ENCODE measurements around the gene PCBP3. TPM values are rescaled to one million over a fixed set of nuclear protein-coding genes. Genes with fewer than 3 reads are reported as not detected.
A peak's percentile ranks its signal among the peaks of the same experiment; 100 is the strongest.

Gene PCBP3
- total RNA-seq, 2 experiments from 2014 or later = 12.2 to 13.2 TPM

DNA sequence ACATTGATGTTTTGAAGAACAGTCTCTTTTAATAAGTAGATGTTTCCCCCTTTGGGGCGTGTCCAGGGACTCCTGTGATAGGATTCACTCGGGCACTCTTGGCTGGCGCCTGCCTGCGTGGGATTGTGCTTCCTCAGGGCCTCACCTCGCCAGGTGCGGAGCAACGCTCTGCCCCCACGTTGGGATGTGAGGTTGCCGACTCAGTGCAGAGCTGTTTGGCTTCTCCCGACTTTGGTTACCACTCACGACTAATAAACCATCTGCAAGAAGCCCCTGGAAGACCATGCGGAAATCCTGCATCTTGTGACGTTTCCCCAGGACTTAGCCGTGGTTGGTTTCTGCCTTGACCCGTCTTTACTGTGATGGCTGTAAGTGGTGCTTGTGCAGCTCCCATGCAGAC, 106.4 kb downstream of the PCBP3 start:
- peaks cover 11% of the 10 kb centered on the region for H3K4me1 Mint-ChIP-seq
- CTCF ChIA-PET = no interaction called here

DNA sequence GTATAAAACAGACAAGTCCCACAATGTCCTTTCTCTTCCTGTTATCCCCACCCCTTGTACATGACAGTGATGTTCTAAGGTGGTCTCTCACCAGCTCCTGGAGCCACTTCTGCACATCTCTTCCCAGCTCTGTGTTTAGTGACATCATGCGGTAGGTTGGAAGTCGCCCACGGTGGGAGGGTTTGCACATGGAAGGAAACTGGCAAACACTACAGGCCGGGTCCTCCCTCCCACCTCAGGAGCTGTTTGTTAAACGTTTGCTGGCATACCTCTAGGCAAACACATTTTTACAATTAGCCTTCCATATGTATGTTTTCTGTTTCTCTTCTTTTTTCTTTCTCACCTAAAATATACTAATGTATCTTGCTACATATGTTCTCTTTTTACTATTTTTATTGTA, 107.4 kb downstream of the PCBP3 start:
- Mint-ChIP-seq H3K27me3 (no peaks in the 10 kb centered on the region), H3K4me3 (no peak overlapping the region), H3K4me1 (peaks cover 11% of the 10 kb centered on the region), H3K27ac (no peak overlapping the region), H3K36me3 (ENCODE audit: low read depth) (peaks cover 12% of the 10 kb centered on the region), H3K9me3 (ENCODE audit: low read depth) (peaks cover 1% of the 10 kb centered on the region)
- no peak for DNase-seq
- CTCF ChIA-PET = no interaction called here
- POLR2A ChIA-PET = no interaction called here
- intact Hi-C loops (cut with DNase I, micrococcal nuclease) = no loop called here
- no peak for ATAC-seq

More for the DNA sequence above, 106.4 kb downstream of the PCBP3 start:
- Mint-ChIP-seq H3K27ac (no peak overlapping the region), H3K9me3 (ENCODE audit: low read depth) (peaks cover 3% of the 10 kb centered on the region), H3K27me3 (no peaks in the 10 kb centered on the region), H3K4me3 (no peak overlapping the region), H3K36me3 (ENCODE audit: low read depth) (peaks cover 13% of the 10 kb centered on the region)
- intact Hi-C loops (cut with DNase I, micrococcal nuclease) = loop anchor here in 1 of 2 experiments (2.0 kb wide), 1 partner anchor 23 kb away; no protein-coding TSS in a partner anchor
- ATAC-seq = no peak
- DNase-seq = no peak
- POLR2A ChIA-PET = no interaction called here

DNA sequence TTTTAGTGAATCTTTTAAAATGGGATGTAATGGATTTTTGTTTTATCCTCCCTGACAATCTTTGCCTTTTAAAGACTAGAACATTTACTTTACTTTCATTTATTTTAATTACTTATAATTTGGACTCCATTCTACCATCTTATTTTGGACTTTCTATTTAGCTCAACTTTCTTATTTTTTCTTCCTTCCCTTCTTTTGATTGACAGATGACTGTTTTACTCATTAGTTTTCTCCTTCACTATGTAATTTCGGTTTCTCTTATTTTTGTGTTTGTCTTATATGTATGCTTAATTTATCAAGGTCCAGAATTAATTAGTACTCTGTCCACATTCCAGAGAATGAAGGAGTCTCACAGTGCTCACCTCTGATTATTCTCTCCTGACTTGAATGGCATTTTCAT, 109.9 kb downstream of the PCBP3 start:
- intact Hi-C loops (cut with DNase I, micrococcal nuclease) = no loop called here
- Mint-ChIP-seq H3K27me3 (no peaks in the 10 kb centered on the region), H3K4me3 (no peak overlapping the region), H3K9me3 (ENCODE audit: low read depth) (peaks cover 7% of the 10 kb centered on the region), H3K36me3 (ENCODE audit: low read depth) (peaks cover 11% of the 10 kb centered on the region), H3K27ac (no peak overlapping the region), H3K4me1 (peaks cover 6% of the 10 kb centered on the region)
- DNase-seq (no peak), ATAC-seq (no peak)
- ChIA-PET CTCF (interaction anchor here (0.7 kb wide), 1 partner anchor 221 kb away, joined by 3 read pairs; no protein-coding TSS in a partner anchor), POLR2A (no interaction called here)

DNA sequence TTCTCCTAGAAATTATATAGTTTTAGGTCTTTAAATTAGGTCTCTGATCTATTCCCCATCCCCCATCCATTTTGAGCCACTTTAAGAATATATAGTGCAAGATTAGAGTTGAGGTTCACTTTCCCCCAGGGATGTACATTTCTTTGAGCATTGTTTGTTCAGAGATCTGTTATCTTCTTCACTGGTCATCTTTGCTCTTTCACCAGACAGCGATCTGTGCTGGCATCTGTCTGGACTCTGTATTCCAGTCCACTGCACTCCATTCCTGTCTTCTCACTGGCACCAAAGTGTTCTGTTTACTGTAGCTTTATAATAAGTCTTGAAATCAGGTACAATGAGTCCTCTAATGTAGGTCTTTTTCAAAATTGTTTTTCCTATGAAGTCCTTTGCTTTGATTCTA, 112.5 kb downstream of the PCBP3 start:
- intact Hi-C loops (cut with DNase I, micrococcal nuclease) = no loop called here
- H3K4me3 Mint-ChIP-seq = no peak overlapping the region
- H3K4me1 Mint-ChIP-seq = no peaks in the 10 kb centered on the region
- H3K36me3 Mint-ChIP-seq (ENCODE audit: low read depth) = peaks cover 12% of the 10 kb centered on the region
- POLR2A ChIA-PET = no interaction called here
- CTCF ChIA-PET = no interaction called here
- no peak overlapping the region for H3K27ac Mint-ChIP-seq
- H3K9me3 Mint-ChIP-seq (ENCODE audit: low read depth) = peaks cover 7% of the 10 kb centered on the region
- no peaks in the 10 kb centered on the region for H3K27me3 Mint-ChIP-seq
- no peak for DNase-seq
- ATAC-seq = no peak

DNA sequence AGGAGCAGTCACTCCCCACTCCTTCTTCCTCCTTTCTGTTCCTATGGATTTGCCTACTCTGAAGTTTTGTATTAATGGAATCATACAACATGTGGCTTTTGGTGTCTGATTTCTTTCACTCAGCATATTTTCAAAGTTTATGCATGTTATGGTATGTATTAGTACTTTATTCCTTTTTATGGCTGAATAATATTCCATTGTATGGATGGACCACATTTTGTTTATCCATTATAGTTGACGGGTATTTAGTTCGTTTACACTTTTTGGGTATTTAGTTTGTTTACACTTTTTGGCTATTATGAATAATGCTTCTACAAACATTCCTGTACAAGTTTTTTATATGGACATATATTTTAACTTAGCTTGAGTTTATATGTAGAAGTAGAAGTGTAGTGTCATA, 113.1 kb downstream of the PCBP3 start:
- H3K36me3 Mint-ChIP-seq (ENCODE audit: low read depth) = peaks cover 16% of the 10 kb centered on the region

DNA sequence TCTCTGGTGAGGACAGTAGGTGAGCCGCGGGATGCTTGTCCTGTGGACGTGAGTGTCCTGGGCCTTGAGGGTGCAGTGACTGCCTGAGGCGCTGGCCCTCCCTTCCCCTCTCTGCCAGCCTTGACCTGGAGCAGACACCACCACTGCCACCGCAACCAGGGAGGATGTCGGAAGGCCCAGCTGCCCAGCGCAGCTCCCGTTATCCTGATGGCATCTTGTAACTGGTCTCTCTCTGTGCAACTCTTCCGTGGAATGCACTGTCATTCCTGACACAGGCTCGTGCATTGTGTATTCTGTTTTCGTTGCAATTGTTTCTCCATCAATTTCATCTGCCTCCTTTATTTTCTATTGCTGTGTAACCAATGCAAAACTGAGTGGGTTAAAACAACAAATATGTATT, 118.2 kb downstream of the PCBP3 start:
- peaks cover 9% of the 10 kb centered on the region for H3K4me1 Mint-ChIP-seq
- no peaks in the 10 kb centered on the region for H3K27me3 Mint-ChIP-seq
- ChIA-PET POLR2A (no interaction called here), CTCF (no interaction called here)
- DNase-seq (no peak), ATAC-seq (no peak)
- H3K27ac Mint-ChIP-seq = no peak overlapping the region
- intact Hi-C loops (cut with DNase I, micrococcal nuclease) = loop anchor here in 1 of 2 experiments (10.0 kb wide), 1 partner anchor 117 kb away; the partner anchor contains the start of gene PCBP3
- H3K36me3 Mint-ChIP-seq (ENCODE audit: low read depth) = peaks cover 6% of the 10 kb centered on the region
- no peaks in the 10 kb centered on the region for H3K9me3 Mint-ChIP-seq (ENCODE audit: low read depth)
- no peak overlapping the region for H3K4me3 Mint-ChIP-seq

More for the DNA sequence above, 113.1 kb downstream of the PCBP3 start:
- peak overlapping the region; percentile 53 for H3K27ac Mint-ChIP-seq
- DNase-seq (no peak), ATAC-seq (no peak)
- no peak overlapping the region for H3K4me3 Mint-ChIP-seq
- H3K27me3 Mint-ChIP-seq = no peaks in the 10 kb centered on the region
- peaks cover 7% of the 10 kb centered on the region for H3K9me3 Mint-ChIP-seq (ENCODE audit: low read depth)
- no peaks in the 10 kb centered on the region for H3K4me1 Mint-ChIP-seq
- CTCF ChIA-PET = no interaction called here
- intact Hi-C loops (cut with DNase I, micrococcal nuclease) = no loop called here
- POLR2A ChIA-PET = no interaction called here

DNA sequence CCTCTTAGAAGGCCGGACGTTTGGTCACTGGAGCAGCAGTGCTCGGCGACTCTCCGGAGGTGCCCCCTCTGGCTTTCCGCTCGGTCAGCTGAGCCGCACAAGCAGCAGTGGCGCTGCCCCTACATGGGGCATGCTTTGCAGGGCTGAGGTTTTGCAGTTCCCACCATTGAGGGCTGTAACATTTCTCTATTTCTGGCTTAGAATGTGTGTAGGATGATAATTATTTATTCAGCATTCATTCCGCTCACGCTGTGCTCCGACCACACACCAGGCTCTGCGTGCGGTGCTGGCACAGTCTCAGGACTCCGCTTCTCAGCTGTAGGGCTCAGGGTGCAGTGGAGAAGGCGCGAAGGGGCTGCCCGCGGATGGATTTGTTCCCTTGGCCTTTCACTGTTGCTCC, 119.5 kb downstream of the PCBP3 start:
- POLR2A ChIA-PET = no interaction called here
- DNase-seq = no peak
- no peak overlapping the region for H3K27ac Mint-ChIP-seq

DNA sequence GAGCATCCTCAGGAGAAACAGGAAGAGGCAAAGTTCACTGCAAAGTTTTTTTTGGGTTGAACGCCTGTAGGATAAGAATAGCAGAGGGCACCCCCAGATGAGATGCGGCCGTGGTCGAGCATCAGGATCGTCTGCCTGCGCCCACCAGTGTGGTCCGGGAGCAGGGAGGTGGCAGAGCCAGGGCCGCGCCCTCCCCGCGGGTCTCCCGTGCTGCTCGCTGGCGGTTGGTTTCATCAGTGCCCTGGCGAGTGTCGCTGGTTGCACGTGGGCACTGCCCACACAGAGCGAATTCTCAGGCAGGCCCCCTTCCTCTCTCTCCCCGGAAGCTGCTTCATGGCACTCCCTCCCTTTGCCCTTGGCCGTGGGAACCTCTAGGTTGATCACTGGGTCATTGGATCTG, 120.0 kb downstream of the PCBP3 start:
- ATAC-seq (no peak), DNase-seq (no peak)
- Mint-ChIP-seq H3K4me1 (peaks cover 27% of the 10 kb centered on the region), H3K27me3 (no peaks in the 10 kb centered on the region), H3K27ac (no peak overlapping the region), H3K36me3 (ENCODE audit: low read depth) (peaks cover 6% of the 10 kb centered on the region), H3K4me3 (no peak overlapping the region), H3K9me3 (ENCODE audit: low read depth) (no peaks in the 10 kb centered on the region)
- intact Hi-C loops (cut with DNase I, micrococcal nuclease) = loop anchor here in 1 of 2 experiments (10.0 kb wide), 1 partner anchor 119 kb away; the partner anchor contains the start of gene PCBP3
- CTCF ChIA-PET = interaction anchor here (1.4 to 1.7 kb wide), 2 partner anchors 55 to 64 kb away, joined by 3 to 4 read pairs; no protein-coding TSS in a partner anchor
- POLR2A ChIA-PET = no interaction called here

More for the DNA sequence above, 119.5 kb downstream of the PCBP3 start:
- peaks cover 23% of the 10 kb centered on the region for H3K4me1 Mint-ChIP-seq
- H3K9me3 Mint-ChIP-seq (ENCODE audit: low read depth) = no peaks in the 10 kb centered on the region
- H3K4me3 Mint-ChIP-seq = no peak overlapping the region
- ATAC-seq = no peak
- CTCF ChIA-PET = interaction anchor here (1.7 kb wide), 1 partner anchor 55 kb away, joined by 4 read pairs; no protein-coding TSS in a partner anchor
- H3K36me3 Mint-ChIP-seq (ENCODE audit: low read depth) = peaks cover 6% of the 10 kb centered on the region
- no peaks in the 10 kb centered on the region for H3K27me3 Mint-ChIP-seq
- intact Hi-C loops (cut with DNase I, micrococcal nuclease) = loop anchor here in 1 of 2 experiments (10.0 kb wide), 1 partner anchor 118 kb away; the partner anchor contains the start of gene PCBP3

DNA sequence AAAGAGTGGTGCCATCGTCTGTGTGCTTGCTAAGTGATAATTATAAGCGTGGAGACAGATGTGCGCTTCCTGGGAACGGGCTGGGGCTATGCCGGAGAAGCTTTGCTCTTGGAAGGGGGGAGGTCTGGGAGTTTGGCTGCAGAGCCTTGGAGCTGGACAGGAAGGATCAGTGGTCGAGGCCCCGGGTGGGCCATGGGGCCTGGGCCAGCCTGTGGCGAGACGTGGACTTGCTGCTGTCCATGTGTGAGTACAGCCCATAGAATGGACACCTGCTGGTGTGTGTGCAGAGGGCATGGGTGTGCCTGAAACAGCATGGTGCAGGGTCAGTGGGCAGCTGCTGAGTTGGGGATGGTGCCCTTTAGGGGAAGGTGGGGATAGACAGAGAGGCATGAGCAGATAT, 121.3 kb downstream of the PCBP3 start:
- intact Hi-C loops (cut with DNase I, micrococcal nuclease) = loop anchor here (5.0 to 10.0 kb wide), 2 partner anchors 120 to 558 kb away; partner anchors contain the start of genes C21orf58 (in 1 of the 2), PCBP3 (in 1 of the 2) and PCNT (in 1 of the 2)
- Mint-ChIP-seq H3K27ac (peak overlapping the region; percentile 56), H3K27me3 (no peaks in the 10 kb centered on the region), H3K9me3 (ENCODE audit: low read depth) (no peaks in the 10 kb centered on the region), H3K4me3 (no peak overlapping the region), H3K36me3 (ENCODE audit: low read depth) (peaks cover 6% of the 10 kb centered on the region), H3K4me1 (peaks cover 40% of the 10 kb centered on the region)
- no peak for DNase-seq
- ChIA-PET POLR2A (no interaction called here), CTCF (interaction anchor here (1.4 to 1.7 kb wide), 2 partner anchors 54 to 65 kb away, joined by 3 to 4 read pairs; no protein-coding TSS in a partner anchor)
- ATAC-seq = no peak

DNA sequence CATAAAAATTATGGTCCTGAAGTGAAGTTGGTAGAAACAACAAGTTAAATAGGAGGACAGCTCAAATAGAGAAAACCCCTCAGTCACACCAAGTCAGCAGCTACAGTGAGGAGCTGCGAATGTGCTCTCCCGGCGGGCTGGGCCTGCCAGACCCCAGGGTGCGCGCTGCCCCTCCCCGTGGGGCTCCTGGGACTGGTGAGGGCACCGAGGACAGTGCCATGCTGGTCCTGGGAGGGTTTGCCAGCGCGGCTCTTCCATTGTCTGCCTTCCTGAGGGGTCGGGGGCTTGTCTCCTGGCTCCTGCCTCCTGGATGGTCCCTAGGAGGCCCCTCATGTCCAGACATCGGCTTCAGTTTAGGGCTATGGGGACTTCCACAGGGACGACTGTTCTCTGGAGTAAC, 121.8 kb downstream of the PCBP3 start:
- no peaks in the 10 kb centered on the region for H3K9me3 Mint-ChIP-seq (ENCODE audit: low read depth)
- intact Hi-C loops (cut with DNase I, micrococcal nuclease) = loop anchor here (5.0 to 10.0 kb wide), 2 partner anchors 121 to 557 kb away; partner anchors contain the start of genes C21orf58 (in 1 of the 2), PCBP3 (in 1 of the 2) and PCNT (in 1 of the 2)
- no peaks in the 10 kb centered on the region for H3K27me3 Mint-ChIP-seq
- peak overlapping the region; percentile 61 for H3K27ac Mint-ChIP-seq
- CTCF ChIA-PET = interaction anchor here (0.7 kb wide), 1 partner anchor 120 kb away, joined by 4 read pairs; no protein-coding TSS in a partner anchor
- no peak for DNase-seq
- peaks cover 46% of the 10 kb centered on the region for H3K4me1 Mint-ChIP-seq
- peaks cover 4% of the 10 kb centered on the region for H3K36me3 Mint-ChIP-seq (ENCODE audit: low read depth)
- POLR2A ChIA-PET = no interaction called here
- no peak overlapping the region for H3K4me3 Mint-ChIP-seq
- no peak for ATAC-seq

DNA sequence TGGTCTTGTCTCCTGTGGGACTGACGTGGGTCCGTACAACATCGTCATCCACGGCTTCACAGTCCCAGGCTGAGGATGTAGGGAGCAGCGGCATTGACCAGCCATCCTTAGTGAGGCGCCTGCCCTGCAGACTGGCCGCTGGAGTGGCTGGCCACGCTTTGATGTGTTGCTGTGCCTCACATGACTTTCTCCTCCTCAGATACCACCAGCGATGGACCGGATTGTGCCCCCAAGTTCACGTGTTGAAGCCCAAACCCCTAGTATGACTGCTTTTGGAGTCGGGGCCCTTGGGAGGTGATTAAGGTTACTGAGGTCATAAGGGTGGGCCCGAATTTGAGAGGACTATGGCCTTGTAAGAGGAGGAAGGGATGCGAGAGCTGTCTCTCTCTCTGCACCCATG, 122.5 kb downstream of the PCBP3 start:
- CTCF ChIA-PET = interaction anchor here (0.6 to 1.2 kb wide), 3 partner anchors 15 to 93 kb away, joined by 3 to 4 read pairs (median 3); no protein-coding TSS in a partner anchor
- H3K4me1 Mint-ChIP-seq = peaks cover 52% of the 10 kb centered on the region
- peak overlapping the region; percentile 98 for H3K27ac Mint-ChIP-seq
- ATAC-seq (no peak), DNase-seq (no peak)
- POLR2A ChIA-PET = no interaction called here
- H3K4me3 Mint-ChIP-seq = no peak overlapping the region
- H3K36me3 Mint-ChIP-seq (ENCODE audit: low read depth) = peaks cover 4% of the 10 kb centered on the region
- intact Hi-C loops (cut with DNase I, micrococcal nuclease) = loop anchor here (5.0 to 10.0 kb wide), 2 partner anchors 121 to 556 kb away; partner anchors contain the start of genes C21orf58 (in 1 of the 2), PCBP3 (in 1 of the 2) and PCNT (in 1 of the 2)
- no peaks in the 10 kb centered on the region for H3K9me3 Mint-ChIP-seq (ENCODE audit: low read depth)
- H3K27me3 Mint-ChIP-seq = no peaks in the 10 kb centered on the region

DNA sequence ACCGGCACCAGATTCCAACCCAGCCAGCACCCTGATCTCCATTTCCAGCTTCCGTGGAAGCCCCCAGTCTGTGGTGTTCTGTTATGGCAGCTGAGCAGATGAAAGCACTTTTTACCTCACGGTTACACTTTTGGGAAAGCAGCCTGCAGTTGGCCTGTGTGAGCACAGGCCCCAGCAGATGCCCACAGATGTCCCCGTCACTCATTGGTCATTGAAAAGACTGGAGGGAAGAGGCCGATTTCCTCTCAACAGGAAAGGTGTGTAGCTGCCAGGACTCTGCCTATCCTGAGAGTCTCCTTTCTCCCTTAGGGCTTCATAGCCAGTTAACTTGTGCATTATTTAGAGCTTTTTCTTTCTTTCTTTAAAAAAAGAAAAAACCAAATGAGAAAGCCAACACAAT, 123.0 kb downstream of the PCBP3 start:
- no peak for ATAC-seq
- H3K4me3 Mint-ChIP-seq = no peak overlapping the region
- no peaks in the 10 kb centered on the region for H3K36me3 Mint-ChIP-seq (ENCODE audit: low read depth)
- DNase-seq = no peak
- ChIA-PET POLR2A (no interaction called here), CTCF (interaction anchor here (0.6 to 1.2 kb wide), 5 partner anchors 15 to 1462 kb away, joined by 3 to 4 read pairs (median 3); no protein-coding TSS in a partner anchor)
- no peaks in the 10 kb centered on the region for H3K27me3 Mint-ChIP-seq
- peaks cover 56% of the 10 kb centered on the region for H3K4me1 Mint-ChIP-seq
- no peaks in the 10 kb centered on the region for H3K9me3 Mint-ChIP-seq (ENCODE audit: low read depth)
- peak overlapping the region; percentile 98 for H3K27ac Mint-ChIP-seq
- intact Hi-C loops (cut with DNase I, micrococcal nuclease) = loop anchor here (5.0 to 10.0 kb wide), 2 partner anchors 122 to 556 kb away; partner anchors contain the start of genes C21orf58 (in 1 of the 2), PCBP3 (in 1 of the 2) and PCNT (in 1 of the 2)
